ENCODE measurements around the gene SEMA3G.

DNA sequence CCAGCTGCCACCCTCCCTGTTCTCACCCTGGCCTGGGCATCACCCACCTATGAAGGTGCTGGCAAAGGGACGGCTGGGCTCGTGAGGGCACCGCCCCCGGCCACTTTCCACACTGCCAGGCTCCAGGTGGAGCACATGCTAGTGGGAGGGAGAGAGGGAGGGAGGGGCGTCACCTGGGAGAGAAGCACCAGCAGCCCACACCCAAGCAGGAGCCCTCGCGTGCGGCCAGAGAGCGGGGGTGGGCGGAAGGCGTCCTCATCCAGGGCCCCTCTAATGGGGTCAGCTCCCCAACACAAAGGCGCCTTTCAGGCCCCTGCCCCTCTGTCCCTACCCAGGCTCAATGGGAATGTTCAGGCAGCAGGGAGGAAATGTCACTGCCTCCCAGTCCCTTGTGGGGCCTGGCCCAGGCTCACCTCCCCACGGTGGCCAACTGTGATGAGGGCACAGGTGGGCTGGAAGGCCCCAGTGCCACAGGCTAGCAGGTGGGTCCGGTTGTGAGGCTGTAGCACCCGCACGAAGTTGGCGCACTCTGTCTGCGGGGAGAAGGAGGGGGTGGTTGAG is 3.1 kb downstream of the SEMA3G start:
- TF ChIP-seq, protein P1, sequence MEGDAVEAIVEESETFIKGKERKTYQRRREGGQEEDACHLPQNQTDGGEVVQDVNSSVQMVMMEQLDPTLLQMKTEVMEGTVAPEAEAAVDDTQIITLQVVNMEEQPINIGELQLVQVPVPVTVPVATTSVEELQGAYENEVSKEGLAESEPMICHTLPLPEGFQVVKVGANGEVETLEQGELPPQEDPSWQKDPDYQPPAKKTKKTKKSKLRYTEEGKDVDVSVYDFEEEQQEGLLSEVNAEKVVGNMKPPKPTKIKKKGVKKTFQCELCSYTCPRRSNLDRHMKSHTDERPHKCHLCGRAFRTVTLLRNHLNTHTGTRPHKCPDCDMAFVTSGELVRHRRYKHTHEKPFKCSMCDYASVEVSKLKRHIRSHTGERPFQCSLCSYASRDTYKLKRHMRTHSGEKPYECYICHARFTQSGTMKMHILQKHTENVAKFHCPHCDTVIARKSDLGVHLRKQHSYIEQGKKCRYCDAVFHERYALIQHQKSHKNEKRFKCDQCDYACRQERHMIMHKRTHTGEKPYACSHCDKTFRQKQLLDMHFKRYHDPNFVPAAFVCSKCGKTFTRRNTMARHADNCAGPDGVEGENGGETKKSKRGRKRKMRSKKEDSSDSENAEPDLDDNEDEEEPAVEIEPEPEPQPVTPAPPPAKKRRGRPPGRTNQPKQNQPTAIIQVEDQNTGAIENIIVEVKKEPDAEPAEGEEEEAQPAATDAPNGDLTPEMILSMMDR (IDR thresholded peaks at IDR 0.05), result no peak
- TF ChIP-seq POLR2A (IDR thresholded peaks at IDR 0.05) (no peak), EP300 (IDR thresholded peaks at IDR 0.05) (no peak), POLR2AphosphoS5 (IDR thresholded peaks at IDR 0.05) (no peak)

Measured in gastroesophageal sphincter (tissue), 3 donors.